HG03103 (cell line): Measurements from ENCODE around the gene CUX1.

Experiments
- ATAC-seq: cut with Tn5 transposase; IDR thresholded peaks from one replicate; pipeline ENCODE4 v1.9.1; 2021; ENCODE audit warnings: low read depth; ENCODE audit not compliant: unreplicated experiment

The CUX1 gene

DNA sequence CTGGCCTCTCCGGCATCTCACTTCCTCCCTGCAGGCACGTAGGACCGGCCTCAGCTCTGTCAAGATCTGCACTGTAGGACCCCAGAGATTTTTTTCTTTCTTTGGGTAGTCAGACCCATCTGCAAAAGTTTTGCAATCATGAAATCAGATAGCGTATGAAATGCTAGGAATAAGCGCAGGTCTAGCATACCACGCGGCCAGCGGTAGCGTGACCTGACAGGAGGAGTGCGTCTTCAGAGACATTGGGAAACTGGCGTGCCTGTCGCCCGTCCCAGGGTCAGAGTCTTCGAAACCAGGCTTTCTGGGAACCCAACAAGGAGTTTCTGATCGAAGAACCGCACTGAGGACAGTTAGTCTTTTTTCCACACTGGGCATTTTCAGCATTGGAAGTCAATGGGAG is 368.4 kb downstream of the CUX1 start:
- ATAC-seq: no peak

DNA sequence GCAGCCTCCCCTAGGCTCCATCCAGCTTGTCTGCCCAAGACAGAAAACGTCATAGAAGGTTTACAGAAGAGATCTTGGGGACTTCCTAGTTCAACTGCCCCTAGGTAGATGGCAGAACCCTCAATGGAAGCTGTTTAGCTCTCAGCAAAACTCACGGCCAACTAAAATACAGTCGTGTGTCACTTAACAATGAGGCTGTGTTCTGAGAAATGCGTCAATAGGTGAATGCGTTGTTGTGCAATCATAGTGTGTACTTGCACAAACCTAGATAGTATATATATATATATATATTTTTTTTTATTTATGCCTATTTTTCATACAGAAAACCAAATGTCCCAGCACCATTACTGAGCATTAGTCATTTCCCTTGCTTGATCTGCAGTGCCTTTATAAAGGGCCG is 368.9 kb downstream of the CUX1 start:
- ATAC-seq: no peak

DNA sequence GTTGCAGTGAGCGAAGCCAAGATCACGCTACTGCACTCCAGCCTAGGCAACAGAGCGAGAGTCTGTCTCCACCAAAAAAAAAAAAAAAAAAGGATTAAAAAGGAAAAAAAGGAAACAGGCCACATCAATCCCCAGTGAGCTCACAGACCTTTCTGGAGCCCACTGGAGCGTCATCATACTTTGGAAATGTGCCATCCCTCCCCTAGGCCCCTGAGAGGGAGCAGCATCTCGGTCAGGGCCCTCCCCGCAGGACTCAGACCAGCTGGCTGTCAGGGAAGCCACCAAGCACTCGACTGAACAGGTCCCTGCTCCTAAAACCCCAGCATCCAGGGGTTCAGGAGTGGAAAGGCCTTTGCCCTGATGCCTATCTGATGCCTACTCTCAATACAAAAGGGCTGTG is 371.3 kb downstream of the CUX1 start:
- no peak for ATAC-seq

DNA sequence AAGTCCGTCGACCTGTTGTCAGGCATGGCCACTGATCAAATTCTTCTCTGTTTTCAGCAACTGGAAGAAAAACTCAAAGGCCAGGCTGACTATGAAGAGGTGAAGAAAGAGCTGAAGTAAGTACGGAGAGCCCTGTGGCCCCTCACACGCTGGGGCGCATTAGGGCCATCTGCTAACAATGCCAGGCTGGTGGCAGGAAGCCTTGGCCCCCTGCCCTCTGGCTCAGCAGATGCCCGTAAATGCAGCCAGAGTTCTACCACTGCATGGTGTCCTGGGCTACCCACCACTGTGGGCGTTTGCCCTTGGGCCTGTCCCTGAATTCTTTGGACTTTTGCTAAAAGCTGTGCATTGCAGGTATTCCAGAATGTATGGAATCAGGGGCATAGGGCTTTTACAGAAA is 372.3 kb downstream of the CUX1 start:
- no peak for ATAC-seq

DNA sequence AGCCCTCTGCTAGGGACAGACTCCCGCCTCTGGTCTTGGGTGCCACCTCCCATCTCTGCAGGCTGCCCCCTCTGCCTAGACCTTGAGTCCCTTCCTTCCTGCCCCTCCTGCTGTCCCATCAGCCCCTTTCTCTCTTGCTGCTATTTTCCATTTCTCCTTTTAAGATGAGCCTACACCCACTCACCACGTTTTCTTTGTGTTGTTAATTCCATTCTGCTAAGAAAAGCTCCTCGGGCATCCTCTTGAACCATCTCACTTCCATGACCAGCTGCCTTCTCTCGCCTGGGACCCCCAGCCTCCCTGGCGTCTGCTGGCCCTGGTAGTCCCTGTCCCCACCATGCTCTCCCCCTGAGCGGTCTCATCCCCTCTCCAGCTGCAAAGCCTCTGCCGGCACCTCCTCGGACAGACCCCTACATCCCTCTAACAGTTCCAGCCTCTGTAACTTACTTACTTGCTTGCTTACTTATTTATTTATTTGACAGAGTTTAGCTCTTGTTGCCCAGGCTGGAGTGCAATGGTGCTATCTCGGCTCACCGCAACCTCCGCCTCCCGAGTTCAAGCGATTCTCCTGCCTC is 373.4 kb downstream of the CUX1 start:
- no peak for ATAC-seq

DNA sequence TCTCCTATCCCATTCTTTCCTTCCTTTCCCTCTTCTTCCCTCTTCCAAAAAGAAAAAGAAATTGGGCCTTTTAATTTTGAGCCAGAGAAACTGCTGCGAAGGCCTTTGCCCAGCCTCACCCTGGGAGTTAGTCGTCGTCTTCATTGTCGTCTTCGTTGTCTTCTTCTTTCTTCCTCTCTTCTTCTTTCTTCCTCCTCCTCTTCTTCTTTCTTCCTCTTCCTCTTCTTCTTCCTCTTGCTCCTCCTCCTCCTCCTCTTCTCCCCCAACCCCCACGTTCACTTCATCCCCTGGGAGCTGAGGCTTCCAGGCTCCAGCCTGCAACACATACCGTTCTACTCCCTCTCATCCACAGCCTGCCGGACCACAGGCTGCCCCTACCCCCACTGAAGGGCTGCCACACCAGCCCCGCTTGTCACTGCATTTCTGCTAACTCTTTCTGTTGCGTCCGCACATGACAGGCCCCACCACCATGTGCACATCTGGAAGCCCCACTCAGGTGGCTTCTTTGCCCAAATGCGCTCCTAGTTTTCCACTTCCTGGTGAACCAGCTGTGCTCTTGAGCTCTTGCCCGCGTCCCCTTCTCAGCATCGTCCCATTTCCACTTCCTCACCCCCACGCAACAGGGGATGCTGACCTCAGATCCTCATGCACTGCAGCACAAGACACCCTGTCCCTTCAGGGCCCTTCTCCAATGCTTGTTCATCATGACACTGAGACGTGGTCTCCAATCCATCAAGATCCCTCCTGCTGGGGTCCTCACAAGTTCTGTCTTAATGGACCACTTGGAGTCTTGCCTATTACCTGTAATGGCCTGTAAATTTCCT is 374.3 kb downstream of the CUX1 start:
- ATAC-seq: no peak

DNA sequence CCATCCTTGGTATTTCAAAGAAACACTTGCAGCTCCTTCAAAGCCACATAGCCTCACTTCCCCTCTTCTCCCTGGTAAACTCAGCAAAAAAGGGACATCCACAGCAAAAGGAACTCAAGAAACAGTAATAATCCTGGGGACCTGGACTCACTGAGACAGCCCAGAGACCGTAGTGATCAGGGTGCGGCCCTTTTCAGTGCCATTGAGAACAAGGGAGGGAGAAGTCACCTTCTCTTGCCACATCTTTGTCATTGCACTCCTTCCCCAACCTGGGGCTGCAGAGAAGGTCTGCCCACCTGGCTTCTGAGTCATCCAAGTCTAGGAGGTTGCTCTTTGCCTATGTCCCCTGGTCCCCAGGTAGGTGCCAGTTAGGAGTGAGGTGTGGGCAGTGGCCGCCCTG is 375.4 kb downstream of the CUX1 start:
- ATAC-seq: no peak

DNA sequence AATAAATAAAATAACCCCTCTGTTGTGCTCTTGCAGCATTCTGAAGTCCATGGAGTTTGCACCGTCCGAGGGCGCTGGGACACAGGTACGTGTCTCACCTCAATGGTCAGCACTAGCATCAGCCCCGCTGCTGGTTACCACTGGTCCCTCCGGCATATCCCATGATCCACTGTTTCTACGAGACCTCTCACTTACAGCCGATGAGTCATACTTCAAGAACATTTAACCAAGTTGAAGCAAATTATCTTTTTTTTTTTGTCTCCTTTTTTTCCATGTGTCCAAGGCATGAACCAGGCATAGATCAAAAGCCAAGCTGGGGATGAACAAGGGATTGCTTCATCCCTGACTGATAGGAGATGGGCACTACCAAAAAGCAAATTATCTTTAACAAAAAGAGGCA is 376.4 kb downstream of the CUX1 start:
- ATAC-seq: no peak

DNA sequence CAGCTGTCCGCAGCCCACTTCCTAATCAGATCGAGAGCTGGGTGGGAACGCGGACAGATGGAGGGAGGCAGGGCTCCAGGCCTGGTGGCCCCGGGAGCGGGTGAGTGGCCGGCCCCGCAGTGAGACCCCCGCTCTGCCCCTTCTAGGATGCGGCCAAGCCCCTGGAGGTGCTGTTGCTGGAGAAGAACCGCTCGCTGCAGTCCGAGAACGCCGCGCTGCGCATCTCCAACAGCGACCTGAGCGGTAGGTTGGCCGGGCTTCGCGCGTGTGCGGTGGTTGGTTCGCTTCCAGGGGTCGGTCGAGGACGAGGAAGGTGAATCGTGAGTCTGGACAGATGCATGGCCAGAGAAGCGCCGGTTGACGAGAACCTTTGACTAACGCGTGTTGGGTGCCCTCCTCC is 377.9 kb downstream of the CUX1 start:
- ATAC-seq: no peak

DNA sequence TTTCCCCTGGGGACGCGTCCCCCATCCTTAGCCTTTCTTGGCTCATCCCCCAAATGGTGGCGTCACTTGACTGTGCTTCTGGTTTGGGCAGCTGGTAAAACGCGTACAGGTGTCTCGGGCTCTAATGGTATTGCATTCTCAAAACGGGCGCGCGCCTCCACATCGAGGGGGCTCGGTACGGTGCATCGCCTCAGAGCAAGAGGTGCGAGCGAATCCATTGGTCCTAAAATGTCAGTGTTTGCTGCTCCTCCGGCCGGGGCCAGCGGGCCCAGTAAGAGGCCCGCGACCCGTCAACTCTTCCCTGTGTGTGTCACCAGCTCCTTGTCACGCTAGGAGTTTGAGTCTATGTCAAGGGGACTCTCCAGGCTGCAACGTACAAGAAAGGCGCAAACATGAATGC is 378.6 kb downstream of the CUX1 start:
- ATAC-seq: no peak

DNA sequence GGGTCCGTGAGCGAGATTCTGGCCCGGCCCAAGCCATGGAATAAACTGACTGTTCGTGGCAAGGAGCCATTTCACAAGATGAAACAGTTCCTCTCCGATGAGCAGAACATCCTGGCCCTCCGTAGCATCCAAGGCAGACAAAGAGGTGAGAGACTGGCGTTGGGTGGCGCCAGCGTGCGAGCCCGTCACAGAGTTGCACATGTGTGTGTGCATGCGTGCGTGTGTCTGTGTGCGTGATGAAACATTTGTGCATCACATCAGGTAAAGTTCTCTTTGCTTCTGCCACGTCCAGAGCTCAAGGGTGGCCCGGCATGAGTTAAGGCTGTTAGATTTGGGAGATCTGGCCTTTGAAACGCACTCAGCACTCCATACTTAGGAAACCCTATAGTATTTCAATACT is 379.7 kb downstream of the CUX1 start:
- no peak for ATAC-seq

DNA sequence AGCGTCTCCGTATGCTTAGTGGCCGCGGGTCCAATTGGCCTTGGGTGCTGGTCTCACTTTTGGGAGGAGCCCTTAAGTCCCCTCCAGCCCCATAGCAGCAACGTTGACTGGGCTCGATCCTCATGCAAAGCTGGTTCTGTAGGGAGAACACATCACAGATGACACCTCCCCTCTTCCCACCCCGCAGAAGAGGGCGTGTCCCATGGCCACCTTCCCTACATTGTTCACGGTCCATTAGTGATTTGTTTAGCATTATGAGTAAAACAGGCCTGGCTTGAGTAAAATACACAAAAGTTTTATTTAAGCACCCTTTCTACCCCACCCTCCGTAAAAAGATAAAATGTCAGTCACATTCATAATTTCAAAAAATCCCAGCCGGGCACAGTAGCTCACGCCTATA is 380.2 kb downstream of the CUX1 start:
- no peak for ATAC-seq

DNA sequence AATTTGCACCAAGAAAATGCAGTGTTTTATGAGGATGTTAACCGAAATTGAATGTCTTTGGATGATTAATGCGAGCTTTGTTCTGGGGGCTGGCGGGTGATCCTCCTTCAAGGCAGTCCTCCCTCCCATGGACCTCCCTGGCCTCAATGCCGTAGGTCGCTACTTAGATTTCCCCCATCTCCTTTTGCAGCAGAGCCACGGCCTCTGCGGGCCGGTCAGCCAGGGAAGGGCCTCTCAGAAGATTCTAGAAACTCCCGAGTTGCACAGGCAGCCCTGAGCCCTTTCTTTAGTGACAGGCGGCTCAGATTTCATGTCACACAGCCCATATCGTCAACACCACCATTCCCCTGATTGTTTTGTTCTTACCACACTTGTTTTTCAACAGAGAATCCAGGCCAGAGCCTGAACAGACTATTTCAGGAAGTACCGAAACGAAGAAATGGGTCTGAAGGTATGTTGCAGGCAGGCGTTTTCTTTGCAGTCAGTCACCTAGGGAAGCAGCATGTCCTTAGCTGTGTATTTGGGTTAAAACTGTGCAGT is 381.1 kb downstream of the CUX1 start:
- no peak for ATAC-seq

DNA sequence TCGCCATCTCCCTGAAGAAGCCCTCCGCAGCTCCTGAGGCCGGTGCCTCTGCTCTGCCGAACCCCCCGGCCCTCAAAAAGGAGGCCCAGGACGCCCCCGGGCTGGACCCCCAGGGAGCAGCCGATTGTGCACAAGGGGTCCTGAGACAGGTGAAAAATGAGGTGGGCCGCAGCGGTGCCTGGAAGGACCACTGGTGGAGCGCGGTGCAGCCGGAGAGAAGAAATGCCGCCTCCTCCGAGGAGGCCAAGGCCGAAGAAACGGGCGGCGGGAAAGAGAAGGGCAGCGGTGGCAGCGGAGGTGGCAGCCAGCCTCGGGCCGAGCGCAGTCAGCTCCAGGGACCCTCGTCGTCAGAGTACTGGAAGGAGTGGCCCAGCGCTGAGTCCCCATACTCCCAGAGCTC is 384.1 kb downstream of the CUX1 start:
- no peak for ATAC-seq

DNA sequence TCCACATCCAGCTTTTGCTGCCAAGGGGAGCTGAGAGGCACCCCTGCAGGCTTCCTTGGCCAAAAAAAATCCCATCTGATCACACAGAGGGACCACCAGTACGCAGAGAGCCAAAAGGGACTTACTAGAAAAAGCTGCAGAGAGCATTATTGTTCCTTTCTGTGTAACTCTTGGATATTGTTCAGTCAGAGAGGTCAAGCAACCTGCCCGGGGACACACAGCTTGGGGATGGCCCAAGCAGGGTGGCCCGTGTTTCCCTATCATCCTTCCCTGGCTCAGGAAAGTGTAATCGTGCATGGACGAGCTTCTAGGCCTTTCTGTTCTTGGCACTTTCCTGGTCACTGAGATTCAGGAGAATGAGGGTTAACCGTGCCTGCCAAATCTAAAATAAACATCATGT is 385.1 kb downstream of the CUX1 start:
- no peak for ATAC-seq

DNA sequence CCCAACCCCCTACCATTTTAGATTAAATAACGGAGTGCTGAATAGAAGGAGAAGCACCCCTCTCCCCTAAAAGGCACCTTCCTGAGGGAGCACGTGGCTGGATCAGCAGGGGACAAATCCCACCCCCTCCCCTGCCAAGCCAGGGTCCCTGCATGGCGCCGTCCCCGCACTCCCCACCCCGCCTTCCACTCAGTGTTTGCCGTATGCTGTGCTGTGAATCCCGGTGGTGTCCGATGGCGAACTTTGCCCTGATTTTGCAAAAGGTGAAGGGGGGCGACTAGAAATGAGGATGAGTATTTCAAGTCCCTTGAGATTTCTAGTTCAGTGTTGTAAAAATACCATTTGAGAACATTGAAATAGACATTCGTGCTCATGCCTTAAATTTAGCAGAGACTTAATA is 385.8 kb downstream of the CUX1 start:
- no peak for ATAC-seq

DNA sequence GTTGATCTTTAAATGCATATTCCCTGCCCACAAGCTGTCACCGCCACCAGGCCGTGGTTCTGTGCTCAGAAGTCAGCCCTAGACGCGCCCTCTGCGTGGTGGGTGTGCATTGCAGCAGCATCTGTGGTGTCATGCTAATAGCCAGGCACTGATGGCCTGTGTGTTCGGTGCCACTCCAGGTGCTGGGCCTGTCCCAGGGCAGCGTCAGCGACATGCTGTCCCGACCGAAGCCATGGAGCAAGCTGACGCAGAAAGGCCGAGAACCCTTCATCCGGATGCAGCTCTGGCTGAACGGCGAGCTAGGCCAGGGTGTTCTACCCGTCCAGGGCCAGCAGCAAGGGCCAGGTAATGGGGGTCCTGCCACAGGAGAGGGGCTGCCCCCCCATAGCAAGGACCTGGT is 386.8 kb downstream of the CUX1 start:
- ATAC-seq: no peak

DNA sequence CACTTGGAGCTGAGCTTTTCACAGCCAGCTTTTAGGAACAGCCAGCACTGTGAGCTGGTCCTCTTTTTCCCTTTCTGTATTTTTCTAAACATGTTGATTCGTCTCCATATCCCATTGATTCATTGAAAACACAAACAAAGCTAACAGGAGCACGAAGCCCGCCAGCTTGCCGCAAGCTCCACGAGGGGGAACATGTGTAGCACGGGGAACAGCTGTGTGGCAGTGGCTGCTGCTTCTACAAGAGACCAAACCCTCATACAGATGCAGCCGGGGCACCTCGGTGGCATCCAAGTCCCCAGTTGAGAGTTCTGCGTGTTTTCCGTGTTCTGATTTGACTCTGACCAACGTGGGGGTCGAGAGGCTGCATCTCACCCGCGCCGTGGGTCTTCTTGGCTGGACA is 388.5 kb downstream of the CUX1 start:
- no peak for ATAC-seq

DNA sequence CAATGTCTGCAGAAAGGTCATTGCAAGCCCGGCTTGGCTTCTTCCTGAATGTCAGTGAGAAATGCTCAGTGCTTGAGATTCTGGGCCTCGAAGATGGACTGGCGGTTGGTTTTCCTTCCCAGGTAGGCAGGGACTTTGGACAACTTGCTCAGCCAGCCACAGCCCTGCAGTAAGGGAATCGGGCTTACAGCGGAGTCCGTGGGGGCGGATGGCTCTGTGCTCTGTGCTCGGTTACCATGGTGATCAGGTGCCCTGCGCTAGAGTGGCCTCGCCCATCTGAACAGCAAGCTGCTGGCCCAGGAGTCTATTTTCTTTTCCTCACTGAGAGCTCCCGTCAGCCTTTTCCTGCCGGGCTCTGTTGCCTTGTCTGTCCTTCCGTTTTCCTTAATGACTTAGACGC is 391.4 kb downstream of the CUX1 start:
- ATAC-seq: no peak

DNA sequence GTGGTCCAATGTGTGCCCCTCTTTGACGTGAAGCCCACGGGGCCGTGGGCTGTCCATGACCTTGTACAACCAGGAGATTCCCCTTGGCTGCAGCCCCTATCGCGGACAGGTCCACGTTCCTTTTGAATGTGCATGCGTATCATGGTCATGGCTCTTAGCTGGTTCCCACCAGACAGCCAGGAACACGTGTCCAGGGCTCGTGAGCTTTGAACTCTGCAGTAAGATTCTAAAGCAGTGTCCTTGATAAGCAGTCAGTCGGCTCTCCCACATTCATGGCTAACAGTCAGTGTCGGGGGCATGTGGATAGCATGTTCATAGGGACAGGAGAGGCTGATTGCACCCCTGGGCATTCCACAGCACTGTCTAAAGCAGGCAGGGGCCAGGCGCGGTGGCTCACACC is 393.4 kb downstream of the CUX1 start:
- no peak for ATAC-seq

DNA sequence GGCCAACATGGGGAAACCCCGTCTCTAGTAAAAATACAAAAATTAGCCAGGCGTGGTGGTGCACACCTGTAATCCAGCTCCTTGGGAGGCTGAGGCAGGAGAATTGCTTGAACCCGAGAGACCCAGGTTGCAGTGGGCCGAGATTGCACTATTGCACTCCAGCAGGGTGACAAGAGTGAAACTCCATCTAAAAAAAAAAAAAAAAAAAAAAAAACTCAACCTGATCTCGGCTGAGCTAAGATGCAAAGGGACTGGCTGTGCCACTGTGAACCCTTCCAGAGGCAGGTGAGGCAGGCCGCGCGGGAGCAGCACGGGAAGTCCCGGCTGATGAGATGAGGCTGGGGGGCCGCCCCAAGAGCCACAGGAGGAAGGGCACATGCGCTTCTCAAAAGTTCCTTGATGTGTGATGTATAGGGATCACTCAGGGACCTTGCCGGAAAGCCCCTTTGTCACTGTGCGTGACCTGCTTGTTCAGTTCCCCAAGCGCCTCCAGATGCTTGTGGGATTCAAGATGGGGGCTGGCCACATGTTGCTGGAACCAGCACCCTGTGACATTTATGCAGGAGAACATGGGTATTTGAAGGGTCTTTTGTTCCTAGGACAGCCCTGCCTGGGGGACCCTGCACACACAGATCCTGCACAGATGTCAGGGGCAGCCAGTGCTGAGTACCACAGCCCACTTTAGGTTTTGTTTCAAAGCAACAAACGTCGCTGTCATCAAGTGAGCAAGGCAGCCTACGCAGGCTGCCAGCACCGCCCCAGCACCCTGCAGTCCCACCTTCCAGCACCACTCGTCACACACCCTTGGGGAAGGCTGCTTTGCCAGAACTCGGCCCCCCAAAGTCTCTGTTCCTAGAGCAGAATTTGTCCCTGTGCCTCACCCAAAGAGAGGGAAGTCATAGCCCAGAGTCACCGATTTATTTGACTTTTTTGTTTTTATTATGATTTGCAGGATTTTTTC is 394.4 kb downstream of the CUX1 start:
- no peak for ATAC-seq
